HG03196 (cell line): ENCODE results near the gene SFXN3.
"Not testable (repeated sequence)": the region's sequence is repeated elsewhere in the genome, so short reads cannot be mapped to it uniquely, and the experiment has no call there.

ENCODE experiments used
- ATAC-seq: cut with Tn5 transposase; IDR thresholded peaks from one replicate; pipeline ENCODE4 v1.9.1; 2021; ENCODE audit not compliant: unreplicated experiment

SFXN3 gene

DNA sequence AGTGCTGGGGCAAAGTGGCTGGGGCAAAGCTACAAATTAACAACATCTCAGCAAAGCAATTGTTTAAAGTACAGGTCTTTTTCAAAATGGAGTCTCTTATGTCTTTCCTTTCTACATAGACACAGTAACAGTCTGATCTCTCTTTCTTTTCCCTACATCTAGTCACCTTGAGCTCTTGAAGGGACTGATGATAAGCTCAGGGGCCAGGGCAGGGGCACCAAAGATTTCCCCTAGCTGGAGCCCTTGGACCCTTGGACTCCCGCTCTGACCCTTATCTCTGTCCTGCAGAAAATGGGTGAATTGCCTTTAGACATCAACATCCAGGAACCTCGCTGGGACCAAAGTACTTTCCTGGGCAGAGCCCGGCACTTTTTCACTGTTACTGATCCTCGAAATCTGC lies 3.4 kb downstream of the SFXN3 start:
- not testable (repeated sequence) for ATAC-seq

DNA sequence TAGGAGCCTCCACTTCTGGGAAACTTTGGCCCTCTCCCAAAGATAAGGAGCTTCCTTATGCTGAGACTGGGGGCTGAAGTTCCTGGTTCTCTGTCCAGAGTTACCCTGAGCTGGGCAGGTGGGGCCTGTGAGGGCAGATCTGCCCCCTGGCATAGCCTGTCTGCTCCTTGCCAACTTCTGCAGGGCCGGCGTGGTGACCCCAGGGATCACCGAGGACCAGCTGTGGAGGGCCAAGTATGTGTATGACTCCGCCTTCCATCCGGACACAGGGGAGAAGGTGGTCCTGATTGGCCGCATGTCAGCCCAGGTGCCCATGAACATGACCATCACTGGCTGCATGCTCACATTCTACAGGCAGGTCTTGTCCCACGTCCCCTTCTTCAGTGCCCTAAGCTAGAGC lies 4.3 kb downstream of the SFXN3 start:
- no peak for ATAC-seq

DNA sequence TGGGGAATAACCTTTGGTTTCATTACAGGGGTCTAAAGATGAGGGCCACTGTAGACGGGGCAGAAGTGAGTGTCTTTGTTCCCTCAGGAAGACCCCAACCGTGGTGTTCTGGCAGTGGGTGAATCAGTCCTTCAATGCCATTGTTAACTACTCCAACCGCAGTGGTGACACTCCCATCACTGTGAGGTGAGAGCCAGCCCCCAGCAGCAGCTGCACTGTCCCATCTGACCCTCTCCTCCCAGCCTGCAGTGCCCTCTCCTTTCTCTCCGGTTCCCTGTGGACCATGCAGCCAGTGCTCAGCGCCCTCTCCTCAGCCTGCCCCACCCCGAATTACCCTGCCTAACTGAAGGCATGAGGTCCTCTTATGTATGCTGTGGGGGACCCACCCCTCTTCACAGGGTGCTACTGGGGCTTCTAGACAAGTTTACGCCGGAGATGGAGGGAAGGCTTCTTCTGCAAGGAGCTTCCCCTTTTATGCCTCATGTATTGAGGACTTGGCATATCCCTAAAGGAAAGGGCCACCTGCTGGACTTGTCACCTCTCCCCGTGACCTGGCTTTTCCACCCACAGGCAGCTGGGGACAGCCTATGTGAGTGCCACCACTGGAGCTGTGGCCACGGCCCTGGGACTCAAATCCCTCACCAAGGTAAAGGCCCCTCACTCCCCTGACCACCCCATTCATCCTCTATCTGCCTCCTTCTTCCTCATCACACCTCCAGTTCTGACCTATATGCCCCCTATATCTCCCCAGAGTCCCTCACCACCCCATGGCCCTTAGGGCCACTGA lies 5.1 kb downstream of the SFXN3 start:
- no peak for ATAC-seq

DNA sequence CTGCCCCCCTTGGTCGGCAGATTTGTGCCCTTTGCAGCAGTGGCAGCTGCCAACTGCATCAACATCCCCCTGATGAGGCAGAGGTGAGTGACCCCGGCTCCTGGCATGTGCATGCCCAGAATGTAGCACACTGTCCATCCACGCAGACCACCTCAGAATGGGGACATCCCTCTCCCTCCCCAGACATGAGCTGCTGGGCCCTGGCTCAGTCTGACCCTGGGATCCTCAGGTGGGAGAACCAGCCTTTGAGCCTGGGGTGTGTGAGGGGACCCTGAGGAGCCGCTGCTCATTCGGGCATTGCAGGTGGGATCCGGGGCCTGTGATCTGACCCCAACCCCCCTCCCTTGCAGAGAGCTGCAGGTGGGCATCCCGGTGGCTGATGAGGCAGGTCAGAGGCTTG lies 5.7 kb downstream of the SFXN3 start:
- ATAC-seq = no peak

DNA sequence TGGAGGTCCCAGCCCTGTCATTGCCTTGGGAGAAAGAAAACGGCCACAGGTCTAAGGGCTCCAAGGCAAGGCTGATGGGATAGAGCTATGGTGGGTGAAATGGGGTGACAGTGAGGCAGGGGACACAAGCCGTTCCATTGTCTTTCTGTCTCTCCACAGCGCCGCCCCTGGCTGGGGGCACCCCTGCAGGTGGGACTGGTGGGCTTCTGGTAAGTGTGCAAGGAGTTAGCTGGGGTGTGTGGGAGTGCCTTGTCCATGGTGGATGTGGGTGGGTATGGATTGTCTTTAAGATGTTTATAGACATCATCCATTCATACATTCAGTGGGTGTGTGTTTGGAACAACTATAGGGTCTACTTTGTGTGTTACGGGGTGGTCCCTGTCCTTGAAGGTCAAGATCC lies 7.5 kb downstream of the SFXN3 start:
- no peak for ATAC-seq

DNA sequence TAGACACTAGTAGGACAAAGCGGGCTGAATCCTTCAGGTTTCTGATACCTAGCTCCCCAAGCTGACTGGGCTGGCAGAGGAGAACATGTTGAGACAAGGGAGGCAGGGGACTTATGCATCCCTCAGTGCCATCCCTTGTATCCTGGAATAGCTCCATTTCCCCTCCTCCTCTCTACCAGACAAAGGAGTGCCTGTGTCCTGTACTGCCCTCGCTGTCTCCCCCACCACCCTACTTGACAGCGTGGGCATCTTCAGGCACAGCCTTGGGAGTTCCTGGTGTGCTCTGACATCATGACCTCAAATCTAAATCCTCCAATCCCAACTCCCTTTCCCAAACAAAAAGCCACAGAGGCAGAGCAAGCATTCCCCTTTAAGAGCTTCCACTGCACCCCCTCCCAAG lies 9.0 kb downstream of the SFXN3 start:
- ATAC-seq = no peak

DNA sequence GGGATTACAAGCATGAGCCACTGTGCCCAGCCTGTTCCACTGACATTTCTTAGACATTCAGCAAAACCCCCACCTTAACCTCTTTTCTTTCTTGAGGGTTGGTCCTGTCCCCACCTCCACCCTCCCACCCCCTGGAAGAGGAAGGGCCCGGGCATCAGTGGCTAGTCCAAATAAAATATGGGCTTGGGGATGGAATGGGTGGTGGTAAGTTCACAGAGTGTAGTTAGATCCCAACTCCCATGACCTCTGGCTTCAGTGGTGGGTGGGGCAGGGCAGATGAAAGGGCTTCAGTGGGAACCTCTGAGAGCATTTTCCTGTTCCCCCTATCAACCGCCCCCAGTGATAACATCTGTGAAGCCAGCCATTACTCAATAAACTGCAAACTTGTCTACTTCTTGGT lies 9.8 kb downstream of the SFXN3 start:
- ATAC-seq = no peak

DNA sequence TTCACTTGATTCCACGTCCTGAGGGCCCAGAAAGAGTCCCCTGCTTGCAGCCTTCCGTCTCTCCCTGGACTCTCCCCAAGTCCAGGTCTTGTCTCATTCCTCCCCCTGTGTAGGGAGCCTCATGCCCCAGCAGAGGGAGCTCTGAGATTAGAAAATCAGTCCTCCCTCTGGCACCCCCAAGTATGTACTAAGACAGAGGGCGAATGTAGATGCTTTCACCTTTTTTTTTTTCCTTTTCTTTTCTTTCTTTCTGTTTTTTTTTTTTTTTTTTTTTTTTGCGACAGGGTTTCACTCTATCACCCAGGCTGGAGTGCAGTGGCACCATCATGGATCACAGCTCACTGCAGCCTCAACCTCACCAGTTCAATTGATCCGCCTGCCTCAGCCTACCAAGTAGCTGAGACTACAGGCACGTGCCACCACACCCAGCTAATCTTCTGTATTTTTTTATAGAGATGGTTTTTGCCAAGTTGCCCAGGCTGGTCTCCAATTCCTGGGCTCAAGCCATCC lies 10.3 kb downstream of the SFXN3 start:
- ATAC-seq = peak; percentile 51

DNA sequence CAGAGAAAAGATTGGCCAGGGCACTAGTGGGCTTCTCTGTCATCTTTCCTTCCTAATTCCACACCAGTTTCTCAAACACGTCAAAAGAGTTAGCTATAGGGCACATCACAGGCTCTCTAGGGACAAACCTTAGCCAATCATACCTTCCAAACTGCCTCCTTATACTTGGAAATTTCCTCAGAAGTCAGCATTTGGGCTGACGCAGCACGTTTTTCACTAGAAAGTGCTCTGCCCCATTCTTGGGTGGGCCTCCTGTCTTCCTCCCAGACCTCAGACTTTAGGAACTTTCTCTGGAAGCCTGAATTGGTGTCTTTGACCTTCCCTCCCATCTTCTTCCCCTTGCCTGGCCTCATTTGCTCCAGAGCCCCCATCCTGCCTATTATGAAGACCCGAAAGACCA lies 11.1 kb downstream of the SFXN3 start:
- no peak for ATAC-seq

DNA sequence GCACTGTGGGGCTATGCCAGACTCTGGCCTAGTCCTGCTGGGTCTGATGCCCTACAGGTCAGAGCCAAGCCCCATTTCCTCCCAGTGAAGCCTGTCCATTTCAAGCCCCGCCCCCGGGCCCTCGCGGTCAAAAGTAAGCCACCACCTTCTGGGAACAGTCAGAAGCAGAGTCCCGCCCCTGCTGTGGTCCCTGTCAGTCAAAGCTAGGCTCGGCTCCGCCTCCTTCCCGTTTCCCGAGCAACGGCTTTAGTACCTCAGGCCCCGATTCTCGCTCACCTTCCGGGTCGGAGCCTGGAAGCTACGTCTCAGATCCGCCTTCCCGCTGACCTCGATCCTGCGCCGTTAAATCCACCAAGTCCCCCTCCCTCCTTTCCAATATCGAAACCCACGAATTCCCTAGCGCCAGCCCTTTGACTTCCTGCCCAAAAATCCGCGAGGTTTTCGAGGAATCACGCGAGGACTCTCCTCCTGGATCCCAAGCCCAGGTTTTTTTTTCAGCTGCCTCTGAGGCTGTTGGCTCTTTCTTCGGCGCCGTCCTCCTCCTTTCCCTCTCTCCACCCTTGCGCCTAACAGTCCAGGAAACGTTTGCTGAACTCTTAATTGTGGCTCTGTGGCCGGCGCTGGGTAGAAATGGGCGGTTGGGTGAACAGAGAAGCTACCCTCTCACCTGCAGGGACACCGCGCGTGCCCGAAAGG lies 11.8 kb downstream of the SFXN3 start:
- peak; percentile 81 for ATAC-seq

DNA sequence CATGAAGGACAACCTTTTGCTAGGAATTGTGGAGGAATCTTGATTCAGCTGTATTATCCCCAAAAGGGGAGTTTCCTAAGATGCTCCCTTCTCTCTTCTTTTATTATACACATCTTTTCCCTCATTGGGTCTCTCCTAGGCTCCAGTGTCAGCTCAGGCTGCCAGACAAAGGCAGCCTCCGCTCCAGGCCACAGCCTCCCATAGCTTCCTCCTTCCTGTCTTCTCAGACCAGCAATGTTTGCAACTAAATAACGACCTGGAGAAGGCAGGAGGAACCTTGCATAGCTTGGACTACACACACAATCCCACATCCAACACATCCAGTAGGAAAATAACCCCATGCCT lies 12.3 kb downstream of the SFXN3 start:
- ATAC-seq = no peak

DNA sequence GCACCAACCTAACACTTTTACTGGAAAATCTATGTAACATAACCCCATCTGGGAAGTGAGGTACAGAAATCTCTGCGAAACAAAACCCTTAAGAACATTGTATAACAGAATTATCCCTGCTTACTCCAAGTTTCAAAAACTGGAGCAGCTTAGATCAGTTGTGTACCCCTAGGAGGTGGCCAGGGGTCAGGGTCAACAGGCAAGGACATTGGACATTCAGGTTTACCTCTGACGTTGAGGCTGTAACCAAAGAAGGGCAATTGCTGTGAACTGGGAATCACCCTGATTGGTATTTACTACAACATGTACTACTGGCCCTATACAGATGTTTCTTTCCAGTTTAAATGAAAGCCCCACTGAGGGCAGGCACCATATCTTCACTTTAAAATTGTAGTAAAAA lies 13.1 kb downstream of the SFXN3 start:
- no peak for ATAC-seq

DNA sequence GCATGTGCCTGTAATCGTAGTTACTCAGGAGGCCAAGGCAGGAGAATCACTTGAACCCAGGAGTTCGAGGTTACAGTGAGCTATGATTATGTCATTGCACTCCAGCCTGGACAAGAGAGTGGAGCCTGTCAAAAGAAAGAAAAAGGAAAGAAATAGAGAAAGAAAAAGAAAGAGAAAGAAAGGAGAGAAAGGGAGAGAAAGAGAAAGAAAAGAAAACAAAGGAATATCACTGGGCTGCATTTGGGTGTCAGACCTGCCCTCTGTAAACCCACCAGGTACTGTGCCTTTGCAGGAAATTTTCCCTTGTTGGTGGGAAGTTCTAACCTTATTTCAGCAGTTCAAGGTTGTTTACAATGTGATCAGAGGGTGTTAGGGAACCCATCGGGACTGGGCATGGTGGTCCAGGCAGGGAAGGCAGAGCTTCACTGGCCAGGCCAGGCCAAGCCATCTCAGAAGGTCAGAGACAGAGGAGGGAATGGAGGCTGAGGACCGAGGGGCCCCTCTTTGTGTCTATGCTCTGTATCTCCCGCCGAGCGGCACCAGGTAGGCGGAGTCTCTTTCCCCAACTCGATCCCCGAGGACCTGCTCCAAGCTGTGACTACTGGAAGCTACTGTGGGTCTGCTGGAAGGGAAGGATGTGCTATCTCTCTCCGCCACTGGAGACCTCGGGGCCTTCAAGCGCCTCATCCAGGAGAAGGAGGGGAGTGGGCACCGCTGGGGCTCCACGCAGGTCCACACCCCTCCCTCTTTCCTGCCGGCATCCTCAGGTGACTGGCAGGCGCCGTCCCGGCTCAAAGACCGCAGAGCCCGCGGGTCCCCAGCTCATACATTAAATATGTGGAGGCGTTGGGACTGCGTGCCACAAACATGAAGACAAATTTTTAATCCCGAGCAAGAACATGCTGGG lies 15.6 kb downstream of the SFXN3 start:
- no peak for ATAC-seq

DNA sequence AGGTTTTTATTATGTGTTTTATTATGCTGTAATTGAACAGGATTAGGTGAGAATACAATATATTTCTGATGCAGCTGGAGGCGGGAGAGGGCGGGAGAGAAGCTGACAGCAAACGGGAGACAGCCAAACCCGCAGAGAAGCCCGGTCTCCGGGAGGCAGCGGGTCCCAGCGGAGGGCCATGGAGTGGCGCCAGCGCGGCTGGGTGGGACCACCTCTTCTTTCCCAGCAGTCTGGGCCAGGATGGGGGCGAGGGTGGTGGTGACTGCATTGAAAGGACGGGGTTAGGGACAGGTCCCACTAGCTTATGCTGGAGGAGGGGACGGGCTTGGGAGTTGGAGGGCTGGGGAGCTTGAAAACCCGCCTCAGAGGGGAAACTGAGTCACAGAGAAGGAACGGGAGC lies 16.2 kb downstream of the SFXN3 start:
- ATAC-seq = no peak

DNA sequence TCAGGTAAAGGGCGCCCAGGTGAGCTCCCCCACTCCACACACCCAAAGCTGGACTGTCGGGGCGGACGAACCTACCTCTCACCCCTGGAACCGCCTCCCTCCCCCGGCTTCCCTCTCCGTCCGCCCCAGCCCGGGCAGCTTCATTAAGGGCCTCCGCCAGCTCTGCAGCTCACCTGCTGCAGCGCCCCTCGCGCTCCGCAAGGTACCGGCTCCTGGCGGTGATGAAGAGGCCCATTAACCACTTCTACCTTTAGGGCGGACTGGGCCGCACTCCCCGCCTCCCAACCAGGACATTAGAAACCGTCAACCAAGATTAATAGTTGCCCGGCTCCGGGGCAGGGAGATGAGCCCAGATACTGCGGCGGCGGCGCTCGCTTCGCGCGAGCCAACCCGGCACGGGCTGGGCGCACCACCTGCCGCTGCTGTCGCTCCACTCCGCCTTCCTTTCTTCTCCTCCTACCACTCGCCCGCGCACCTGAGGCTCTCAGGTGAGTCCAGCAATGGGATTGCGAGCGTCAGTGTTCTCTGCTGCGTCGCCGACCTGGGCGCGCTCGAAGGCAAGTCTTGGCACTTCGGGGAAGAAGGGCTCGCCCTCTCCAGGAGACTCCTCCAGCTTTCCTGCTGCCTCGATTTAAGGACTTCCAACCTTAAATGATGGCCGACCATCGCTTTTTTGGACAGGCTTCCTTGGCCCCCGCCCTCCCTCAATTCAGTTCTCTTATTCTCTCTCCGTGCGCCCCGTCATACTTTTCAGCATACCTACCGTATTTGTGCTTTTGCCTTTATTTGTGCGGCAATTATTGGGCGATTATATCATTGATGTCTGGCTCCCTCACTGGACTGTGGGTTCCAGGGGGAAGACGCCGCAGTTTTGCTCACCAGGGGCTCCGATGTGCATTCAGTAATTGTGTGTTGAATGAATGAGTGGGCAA lies 17.2 kb downstream of the SFXN3 start:
- no peak for ATAC-seq

DNA sequence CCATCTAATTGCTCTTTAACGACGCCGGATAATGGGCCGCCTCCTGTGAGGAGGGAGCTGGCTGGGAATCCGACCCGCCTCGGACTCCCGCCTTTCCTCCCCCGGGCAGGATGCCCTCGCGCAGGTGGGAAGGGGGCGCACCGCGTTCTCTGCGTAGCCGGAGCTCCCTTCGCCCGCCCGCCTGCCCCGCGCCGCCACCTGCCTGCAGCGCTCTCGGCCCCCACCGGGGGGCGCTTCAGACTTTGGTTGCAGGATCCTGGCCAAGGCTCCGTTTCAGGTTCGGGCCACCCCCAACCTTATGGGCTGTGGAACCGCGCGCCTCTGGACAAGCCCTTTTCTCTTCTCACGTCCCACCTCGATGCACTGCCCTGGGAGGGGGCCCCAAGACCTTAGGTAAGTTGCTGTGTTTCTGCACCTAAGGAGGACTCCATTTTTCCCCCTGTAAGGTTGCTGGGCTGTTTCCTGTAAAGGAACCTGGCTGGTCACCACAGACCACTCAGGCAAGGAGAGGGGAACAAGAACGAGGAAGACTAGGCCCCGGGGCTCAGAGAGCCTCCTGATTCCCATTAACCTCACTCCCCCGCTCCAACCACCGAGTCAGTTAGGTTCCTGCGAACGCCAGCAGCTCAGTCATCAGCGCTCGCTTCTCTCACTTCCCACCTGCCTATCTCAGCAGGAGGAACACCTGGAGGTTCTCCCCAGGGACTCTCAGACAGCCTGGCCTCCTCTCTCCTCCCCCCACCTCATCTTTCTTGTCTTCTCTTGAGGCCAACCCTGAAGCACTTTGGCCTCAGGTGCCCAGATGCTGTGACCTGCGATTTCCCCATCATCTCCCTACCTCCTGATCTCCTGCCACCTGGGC lies 19.4 kb downstream of the SFXN3 start:
- ATAC-seq = no peak

DNA sequence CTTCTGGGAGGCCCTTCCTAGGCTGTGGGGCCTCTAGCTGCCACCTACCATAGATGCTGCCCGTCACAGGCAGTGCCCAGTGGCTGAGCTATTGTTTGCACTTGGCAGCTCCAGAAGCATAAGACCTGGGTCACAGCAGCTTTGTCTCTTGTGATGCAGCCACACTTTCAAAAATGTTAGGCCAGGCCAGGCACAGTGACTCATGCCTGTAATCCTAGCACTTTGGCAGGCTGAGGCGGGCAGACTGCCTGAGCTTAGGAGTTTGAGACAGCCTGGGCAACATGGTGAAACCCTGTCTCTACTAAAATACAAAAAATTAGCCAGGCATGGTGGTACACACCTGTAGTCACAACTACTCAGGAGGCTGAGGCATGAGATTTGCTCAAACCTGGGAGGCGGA lies 21.3 kb downstream of the SFXN3 start:
- ATAC-seq = no peak

DNA sequence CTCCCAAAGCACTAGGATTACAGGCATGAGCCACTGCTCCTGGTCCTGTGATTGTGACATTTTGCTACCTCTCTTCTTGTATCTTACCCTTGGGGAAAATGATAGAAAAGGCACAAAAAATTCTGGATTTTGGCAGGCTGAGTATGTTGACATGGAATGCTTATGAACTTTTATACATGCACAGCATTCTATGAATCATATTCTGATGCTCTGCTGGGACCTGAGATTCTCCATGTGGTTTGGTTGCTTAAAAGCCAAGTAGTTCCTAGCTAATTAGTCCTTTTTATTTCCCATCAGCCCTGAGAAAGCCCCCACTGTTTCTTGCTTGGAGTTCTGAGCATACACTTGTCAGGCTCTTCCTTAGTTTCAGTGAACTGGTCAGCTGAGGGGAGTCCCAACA lies 22.5 kb downstream of the SFXN3 start:
- ATAC-seq = no peak

DNA sequence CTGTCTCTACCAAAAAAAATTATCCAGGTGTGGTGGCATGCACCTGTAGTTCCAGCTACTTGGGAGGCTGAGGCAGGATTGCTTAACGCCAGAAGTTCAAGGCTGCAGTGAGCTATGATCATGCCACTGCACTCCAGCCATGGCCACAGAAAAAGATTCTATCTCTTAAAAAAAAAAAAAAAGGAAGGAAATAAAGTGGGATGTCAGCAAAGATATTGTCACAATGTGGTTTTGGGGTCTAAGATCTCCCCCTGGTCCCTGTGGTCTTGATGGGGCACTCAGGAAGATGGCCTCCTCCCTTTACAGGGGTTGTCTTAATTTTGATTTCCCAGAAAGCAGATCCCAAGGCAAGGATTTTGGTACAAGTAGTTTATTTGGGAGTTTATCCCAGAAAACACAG lies 23.3 kb downstream of the SFXN3 start:
- ATAC-seq = no peak

DNA sequence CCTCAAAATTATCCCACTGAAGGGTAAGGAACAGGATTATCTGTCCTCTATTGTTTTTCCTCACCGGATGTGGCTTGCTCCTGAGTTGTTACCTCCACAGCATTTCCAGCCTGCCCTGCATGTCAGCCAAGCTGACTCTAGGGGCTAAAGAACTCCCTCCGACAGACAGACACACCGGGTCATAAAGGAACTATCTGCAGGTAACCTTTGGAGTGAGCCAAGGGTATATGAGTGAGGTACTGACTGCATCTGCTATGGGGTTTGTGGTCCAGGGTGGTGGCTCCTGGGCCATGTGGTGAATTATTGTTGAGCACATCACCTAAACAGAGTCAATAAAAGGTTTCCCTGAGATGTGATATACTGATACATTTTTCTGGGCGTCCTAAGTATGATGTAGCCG lies 23.8 kb downstream of the SFXN3 start:
- no peak for ATAC-seq
